HG02852 (cell line): ENCODE data around the gene NOP14.
"Not testable (repeated sequence)": the region's sequence is repeated elsewhere in the genome, so short reads cannot be mapped to it uniquely, and the experiment has no call there.

Experiments used
- ATAC-seq: cut with Tn5 transposase; IDR thresholded peaks from one replicate; pipeline ENCODE4 v1.9.1; 2021; ENCODE audit warnings: mild to moderate bottlenecking, moderate library complexity; ENCODE audit not compliant: unreplicated experiment

Gene NOP14

GRCh38 chr4:2963175-2963965, at the start of gene NOP14, which contains the start of gene GRK4:
Gene NOP14, minus strand, starts transcription at chr4:2963406. Its CDS starts 87 bp downstream, at chr4:2963319.
Gene GRK4, plus strand, starts transcription at chr4:2963571. Its CDS starts 500 bp downstream, at chr4:2964071.
- peak; percentile 89 for ATAC-seq

- no peak for ATAC-seq
These were observed 48.4 kb upstream of the NOP14 start for GRCh38 chr4:3011456-3012220.

GRCh38 chr4:3010998-3011397, 47.8 kb upstream of the NOP14 start:
- no peak for ATAC-seq

DNA sequence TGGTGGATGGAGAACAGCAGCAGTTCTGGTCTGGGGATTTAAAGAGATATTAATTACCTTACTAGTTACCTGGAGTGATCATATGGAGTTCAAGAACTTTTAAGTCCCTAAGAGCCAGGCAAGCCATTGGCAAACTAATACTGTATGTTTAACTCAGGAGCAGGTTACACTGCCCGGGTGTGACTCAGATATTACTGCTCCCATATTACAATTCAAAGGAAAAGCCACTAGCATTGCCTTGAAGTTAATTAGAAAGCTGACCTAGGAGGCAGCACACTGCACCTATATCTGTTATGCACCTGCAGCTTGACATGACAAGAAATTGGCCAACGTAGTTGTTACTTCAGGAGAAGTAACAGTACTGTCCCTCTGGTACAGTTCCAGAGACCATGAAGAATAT, 47.4 kb upstream of the NOP14 start:
- no peak for ATAC-seq

- no peak for ATAC-seq
These were observed 46.2 kb upstream of the NOP14 start for GRCh38 chr4:3009422-3009821.

- no peak for ATAC-seq
These were observed 44.5 kb upstream of the NOP14 start for GRCh38 chr4:3007724-3008123.

DNA sequence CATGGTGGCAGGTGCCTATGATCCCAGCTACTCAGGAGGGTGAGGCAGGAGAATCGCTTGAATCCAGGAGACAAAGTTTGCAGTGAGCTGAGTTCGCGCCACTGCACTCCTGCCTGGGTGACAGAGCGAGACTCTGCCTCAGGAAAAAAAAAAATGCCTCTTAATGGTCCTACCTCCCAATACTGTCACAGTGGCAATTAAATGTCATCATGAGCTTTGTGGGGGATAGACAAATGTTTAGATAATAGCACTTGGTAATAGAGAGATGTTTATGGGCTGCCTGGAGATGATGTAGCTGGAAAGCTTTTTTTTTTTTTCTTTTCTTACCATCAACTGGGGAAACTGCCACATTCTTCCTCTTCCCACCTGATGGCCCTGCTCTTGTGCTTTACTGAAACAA, 33.2 kb upstream of the NOP14 start:
- ATAC-seq: no peak

- no peak for ATAC-seq
These were observed 32.5 kb upstream of the NOP14 start for GRCh38 chr4:2995546-2996265.

GRCh38 chr4:2994917-2995316, 31.7 kb upstream of the NOP14 start:
- no peak for ATAC-seq

DNA sequence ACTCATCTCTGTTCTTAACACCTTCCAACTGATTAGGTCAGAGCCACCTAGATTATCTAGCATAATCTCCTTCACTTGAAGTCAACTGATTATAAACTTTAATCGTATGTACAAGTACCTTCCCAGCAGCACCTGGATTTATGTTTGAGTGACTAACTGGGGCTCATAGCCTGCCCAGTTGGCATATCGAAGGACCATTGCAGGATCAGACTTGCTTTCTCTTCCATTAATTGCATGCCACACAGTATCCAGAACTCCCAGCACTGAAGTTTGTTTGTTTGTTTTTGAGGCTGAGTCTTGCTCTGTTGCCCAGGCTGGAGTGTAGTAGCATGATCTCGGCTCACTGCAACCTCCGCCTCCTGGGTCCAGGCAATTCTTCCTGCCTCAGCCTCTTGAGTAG, 28.0 kb upstream of the NOP14 start:
- ATAC-seq: no peak

DNA sequence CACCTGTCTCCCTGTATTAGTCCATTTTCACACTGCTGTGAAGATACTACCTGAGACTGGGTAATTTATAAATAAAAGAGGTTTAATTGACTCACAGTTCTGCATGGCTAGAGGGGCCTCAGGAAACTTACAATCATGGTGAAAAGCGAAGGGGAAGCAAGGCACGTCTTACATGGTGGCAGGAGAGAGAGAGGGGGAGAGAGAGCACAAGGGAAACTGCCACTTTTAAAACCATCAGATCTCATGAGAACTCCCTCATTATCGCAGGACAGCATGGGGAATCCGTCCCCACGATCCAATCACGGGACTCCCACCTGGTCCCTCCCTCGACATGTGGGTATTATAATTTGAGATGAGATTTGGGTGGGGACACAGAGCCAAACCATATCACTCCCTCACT, 20.5 kb upstream of the NOP14 start:
- not testable (repeated sequence) for ATAC-seq

- no peak for ATAC-seq
These were observed 18.8 kb upstream of the NOP14 start for GRCh38 chr4:2982012-2982411.

GRCh38 chr4:2981256-2981819, 18.1 kb upstream of the NOP14 start:
- no peak for ATAC-seq

DNA sequence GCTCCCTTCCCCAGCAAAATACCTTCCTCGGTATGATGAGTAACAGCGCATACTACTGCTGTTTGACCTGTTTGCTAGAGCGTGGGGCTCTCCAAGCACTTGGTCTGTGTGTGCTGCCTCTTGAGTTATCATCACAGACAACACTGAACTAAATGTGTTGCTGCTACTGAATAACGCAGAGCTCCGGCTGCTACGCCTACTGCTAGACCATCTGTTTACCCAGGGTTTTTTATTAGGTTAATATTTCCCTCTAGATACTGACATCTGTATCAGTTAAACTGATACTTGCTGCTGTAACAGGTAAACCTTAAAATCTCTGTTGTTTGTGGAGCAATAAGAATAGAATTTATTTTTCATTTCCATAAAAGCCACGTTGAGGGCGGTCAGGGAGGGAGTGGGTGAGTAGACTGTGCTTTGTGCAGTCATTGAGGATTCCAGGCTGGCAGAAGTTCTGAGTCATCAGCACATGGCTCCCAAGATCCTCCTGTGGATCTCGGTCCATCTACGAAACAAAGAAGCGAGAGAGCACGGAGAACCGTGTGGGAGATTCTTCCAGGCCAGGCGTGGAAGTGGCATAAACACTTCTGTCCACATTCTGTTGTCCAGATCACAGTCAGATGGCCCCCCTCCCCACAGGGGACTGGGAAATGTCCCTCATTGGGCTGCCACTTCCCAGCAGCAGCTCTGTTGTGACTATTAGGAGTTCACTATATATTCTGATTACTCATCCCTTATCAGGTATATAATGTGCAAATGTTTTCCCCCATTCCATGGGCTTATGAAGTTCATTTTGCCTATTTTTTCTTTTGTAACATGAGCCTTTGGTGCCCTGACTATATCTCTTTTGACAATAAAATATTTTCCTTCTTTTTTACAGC, 14.2 kb upstream of the NOP14 start:
- no peak for ATAC-seq

DNA sequence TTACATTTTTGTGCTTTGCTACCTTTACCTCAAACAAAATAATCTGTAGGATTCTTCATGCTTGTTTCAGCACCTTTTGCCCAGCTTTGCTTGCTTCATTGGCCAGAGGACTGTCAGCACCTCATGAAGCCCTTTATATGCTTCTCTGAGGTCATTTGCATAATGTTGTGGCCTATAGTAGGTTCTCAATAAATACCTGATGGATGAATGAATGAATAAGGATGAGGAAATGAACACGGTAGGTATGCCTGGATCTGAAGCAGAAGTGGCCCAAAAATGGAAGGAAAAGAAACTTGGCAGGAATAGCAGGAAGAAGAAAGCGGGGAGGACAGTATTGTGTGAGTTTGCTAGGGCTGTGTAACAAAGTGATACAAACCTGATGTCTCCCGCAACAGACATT, 8.1 kb upstream of the NOP14 start:
- ATAC-seq: no peak

DNA sequence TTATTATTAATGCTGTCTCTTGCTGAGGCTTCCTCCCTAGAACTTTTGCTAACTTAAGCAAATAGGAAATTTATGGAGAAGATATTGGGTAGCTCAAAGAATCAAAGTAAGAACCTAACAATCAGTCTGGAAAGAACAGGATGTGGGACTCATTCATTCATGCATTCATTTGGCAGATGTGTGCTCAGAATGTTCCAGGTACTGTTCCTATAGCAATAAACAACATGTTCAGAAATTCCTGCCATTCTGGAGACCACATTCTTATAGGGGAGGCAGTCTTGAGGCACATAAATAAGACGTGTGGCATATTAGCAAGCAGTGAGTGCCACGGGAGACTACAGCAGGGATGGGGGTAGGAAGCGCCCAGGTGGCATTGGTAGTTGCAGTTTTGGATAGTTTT, 5.2 kb upstream of the NOP14 start:
- no peak for ATAC-seq

DNA sequence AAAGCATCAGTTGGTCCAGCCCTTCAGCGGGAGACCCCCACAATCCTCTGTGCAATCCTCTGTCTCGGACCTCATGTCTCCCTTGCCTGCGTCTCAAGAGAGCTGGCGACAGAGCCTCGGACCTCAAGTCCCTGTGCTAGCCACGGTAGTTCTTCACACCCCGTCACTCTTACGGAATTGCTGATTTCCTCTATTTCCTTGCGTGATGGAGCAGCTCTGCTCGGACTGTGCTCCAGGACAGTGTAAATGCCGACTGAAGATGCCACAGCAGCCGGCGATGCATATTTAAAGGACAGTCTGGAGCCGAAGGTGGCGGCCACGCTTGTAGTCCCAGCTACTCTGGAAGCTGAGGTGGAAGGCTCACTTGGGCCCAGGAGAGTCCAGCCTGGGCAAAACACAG, 2.1 kb upstream of the NOP14 start:
- no peak for ATAC-seq

GRCh38 chr4:2964706-2965258, 1.6 kb upstream of the NOP14 start:
- no peak for ATAC-seq

- ATAC-seq: peak; percentile 34
These were observed 813 bp upstream of the NOP14 start for GRCh38 chr4:2963966-2964471.
